Adipocyte (in vitro differentiated cells): Measurements from ENCODE around the gene THOC5.

Experiments used
- DNase-seq: peaks from one replicate; pipeline ENCODE4 v3.0.0-alpha.2; 2015; ENCODE audit warnings: low read depth
- H3K27me3 ChIP-seq: replicated peaks from 2 replicates; pipeline ENCODE4 v1.7.0; 2013; ENCODE audit warnings: mild to moderate bottlenecking, low read length, moderate library complexity; ENCODE audit not compliant: control insufficient read depth, insufficient read depth
- H3K36me3 ChIP-seq: 2 replicates; pipeline ENCODE4 v1.7.0; 2013; ENCODE audit warnings: low read length, mild to moderate bottlenecking, moderate library complexity; ENCODE audit not compliant: control insufficient read depth, insufficient read depth, severe bottlenecking
- H3K4me1 ChIP-seq: 2 replicates; pipeline ENCODE4 v1.7.0; 2013; ENCODE audit warnings: mild to moderate bottlenecking, low read length, moderate library complexity; ENCODE audit not compliant: control insufficient read depth, insufficient read depth
- H3K4me3 ChIP-seq: 2 replicates; pipeline ENCODE4 v1.7.0; 2013; ENCODE audit warnings: mild to moderate bottlenecking, low read length, moderate library complexity
- H3K9ac ChIP-seq: 2 replicates; pipeline ENCODE4 v1.7.0; 2013; ENCODE audit warnings: mild to moderate bottlenecking, low read length, moderate library complexity
- H3K9me3 ChIP-seq: 2 replicates; pipeline ENCODE4 v1.7.0; 2013; ENCODE audit warnings: mild to moderate bottlenecking, low read length, moderate library complexity; ENCODE audit not compliant: control insufficient read depth

THOC5 gene

GRCh38 chr22:29524442-29525191, 28.9 kb downstream of the THOC5 start:
- Histone ChIP-seq H3K9me3 (no peaks in the 10 kb centered on the region), H3K9ac (no peak overlapping the region), H3K4me1 (peaks cover 14% of the 10 kb centered on the region), H3K27me3 (no peaks in the 10 kb centered on the region), H3K4me3 (no peak overlapping the region), H3K36me3 (peaks cover 81% of the 10 kb centered on the region)
- peak; percentile 34 for DNase-seq

- Histone ChIP-seq H3K9ac (no peak overlapping the region), H3K9me3 (no peaks in the 10 kb centered on the region), H3K36me3 (peaks cover 81% of the 10 kb centered on the region), H3K4me1 (peaks cover 14% of the 10 kb centered on the region), H3K27me3 (no peaks in the 10 kb centered on the region), H3K4me3 (no peak overlapping the region)
- no peak for DNase-seq
Measured at GRCh38 chr22:29523761-29524160, 29.8 kb downstream of the THOC5 start.

GRCh38 chr22:29521526-29521925, 32.0 kb downstream of the THOC5 start:
- Histone ChIP-seq H3K9ac (no peak overlapping the region), H3K9me3 (no peaks in the 10 kb centered on the region), H3K36me3 (peaks cover 81% of the 10 kb centered on the region), H3K4me1 (peaks cover 14% of the 10 kb centered on the region), H3K27me3 (no peaks in the 10 kb centered on the region), H3K4me3 (no peak overlapping the region)
- no peak for DNase-seq

- Histone ChIP-seq H3K4me3 (no peak overlapping the region), H3K9ac (no peak overlapping the region), H3K36me3 (peaks cover 83% of the 10 kb centered on the region), H3K4me1 (peaks cover 14% of the 10 kb centered on the region), H3K9me3 (no peaks in the 10 kb centered on the region), H3K27me3 (no peaks in the 10 kb centered on the region)
- DNase-seq, result peak; percentile 74
Measured at GRCh38 chr22:29520851-29521250, 32.7 kb downstream of the THOC5 start.

GRCh38 chr22:29519996-29520395, 33.6 kb downstream of the THOC5 start:
- H3K9me3 ChIP-seq, result no peaks in the 10 kb centered on the region
- peaks cover 7% of the 10 kb centered on the region for H3K4me1 ChIP-seq
- no peak overlapping the region for H3K4me3 ChIP-seq
- H3K36me3 ChIP-seq, result peaks cover 83% of the 10 kb centered on the region
- DNase-seq, result no peak
- H3K27me3 ChIP-seq, result no peaks in the 10 kb centered on the region
- H3K9ac ChIP-seq, result no peak overlapping the region

- Histone ChIP-seq H3K9me3 (no peaks in the 10 kb centered on the region), H3K27me3 (no peaks in the 10 kb centered on the region), H3K4me3 (no peak overlapping the region), H3K4me1 (peaks cover 3% of the 10 kb centered on the region), H3K36me3 (peaks cover 69% of the 10 kb centered on the region), H3K9ac (no peak overlapping the region)
- no peak for DNase-seq
Measured at GRCh38 chr22:29518427-29518826, 35.1 kb downstream of the THOC5 start.

GRCh38 chr22:29517215-29517908, 36.2 kb downstream of the THOC5 start:
- Histone ChIP-seq H3K4me3 (no peak overlapping the region), H3K9ac (no peak overlapping the region), H3K4me1 (peaks cover 3% of the 10 kb centered on the region), H3K27me3 (no peaks in the 10 kb centered on the region), H3K36me3 (peaks cover 72% of the 10 kb centered on the region), H3K9me3 (no peaks in the 10 kb centered on the region)
- no peak for DNase-seq

GRCh38 chr22:29512031-29512430, 41.5 kb downstream of the THOC5 start:
- DNase-seq, result no peak
- no peaks in the 10 kb centered on the region for H3K4me1 ChIP-seq
- no peaks in the 10 kb centered on the region for H3K9me3 ChIP-seq
- H3K36me3 ChIP-seq, result peaks cover 78% of the 10 kb centered on the region
- no peak overlapping the region for H3K4me3 ChIP-seq
- H3K27me3 ChIP-seq, result no peaks in the 10 kb centered on the region
- H3K9ac ChIP-seq, result no peak overlapping the region

- H3K36me3 ChIP-seq, result peaks cover 77% of the 10 kb centered on the region
- no peaks in the 10 kb centered on the region for H3K27me3 ChIP-seq
- H3K9ac ChIP-seq, result no peak overlapping the region
- H3K4me1 ChIP-seq, result no peaks in the 10 kb centered on the region
- H3K4me3 ChIP-seq, result no peak overlapping the region
- no peaks in the 10 kb centered on the region for H3K9me3 ChIP-seq
- no peak for DNase-seq
Measured at GRCh38 chr22:29511126-29511862, 42.3 kb downstream of the THOC5 start.

- Histone ChIP-seq H3K36me3 (peaks cover 75% of the 10 kb centered on the region), H3K9me3 (no peaks in the 10 kb centered on the region), H3K4me1 (no peaks in the 10 kb centered on the region), H3K27me3 (no peaks in the 10 kb centered on the region), H3K4me3 (no peak overlapping the region), H3K9ac (no peak overlapping the region)
- no peak for DNase-seq
Measured at GRCh38 chr22:29510542-29510941, 43.0 kb downstream of the THOC5 start.

GRCh38 chr22:29509815-29510214, 43.7 kb downstream of the THOC5 start:
- DNase-seq, result no peak
- H3K4me3 ChIP-seq, result no peak overlapping the region
- H3K27me3 ChIP-seq, result no peaks in the 10 kb centered on the region
- no peaks in the 10 kb centered on the region for H3K9me3 ChIP-seq
- no peak overlapping the region for H3K9ac ChIP-seq
- no peaks in the 10 kb centered on the region for H3K4me1 ChIP-seq
- H3K36me3 ChIP-seq, result peaks cover 70% of the 10 kb centered on the region
